ENCODE results near the gene ZNF32.

The ZNF32 gene, protein sequence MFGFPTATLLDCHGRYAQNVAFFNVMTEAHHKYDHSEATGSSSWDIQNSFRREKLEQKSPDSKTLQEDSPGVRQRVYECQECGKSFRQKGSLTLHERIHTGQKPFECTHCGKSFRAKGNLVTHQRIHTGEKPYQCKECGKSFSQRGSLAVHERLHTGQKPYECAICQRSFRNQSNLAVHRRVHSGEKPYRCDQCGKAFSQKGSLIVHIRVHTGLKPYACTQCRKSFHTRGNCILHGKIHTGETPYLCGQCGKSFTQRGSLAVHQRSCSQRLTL

DNA sequence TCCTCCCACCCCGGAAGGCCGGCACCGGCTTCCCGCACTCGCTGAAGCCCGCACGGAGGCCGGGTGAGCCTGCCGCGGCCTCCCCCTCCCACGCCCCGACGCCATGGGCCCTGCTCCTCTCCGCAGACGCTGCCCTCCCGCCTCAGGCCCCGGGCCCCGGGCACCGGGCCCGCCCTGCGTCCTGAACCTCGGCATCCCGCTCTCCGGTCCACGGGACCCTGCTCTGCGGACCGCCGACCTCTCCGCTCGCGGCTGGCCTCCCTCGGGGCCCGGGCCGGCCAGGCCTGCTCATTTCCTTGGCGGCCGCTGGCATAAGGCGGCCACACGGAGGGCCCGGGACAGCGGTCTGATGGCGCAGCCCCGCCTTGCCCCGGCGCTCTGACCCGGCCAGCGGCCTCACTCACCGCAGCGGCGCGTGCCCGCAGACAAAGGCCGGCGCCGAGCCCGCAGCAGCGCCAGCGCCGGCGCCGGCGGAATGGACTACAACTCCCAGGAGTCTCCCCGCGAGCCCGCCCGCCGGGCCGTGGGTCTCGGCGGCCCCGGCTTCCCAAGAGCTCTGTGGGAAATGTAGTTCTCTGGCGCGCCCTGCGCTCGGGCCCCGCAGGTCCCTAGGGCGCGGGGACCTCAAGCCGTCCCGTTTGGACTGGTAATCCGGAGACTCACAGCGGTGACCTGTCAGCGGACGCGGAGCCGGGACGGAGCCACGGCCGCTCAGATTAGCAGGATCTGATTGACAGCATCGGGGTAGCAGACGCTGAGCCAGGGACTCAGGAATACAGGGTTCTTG, at the start of gene ZNF32:
Gene ZNF32 (minus strand): TSS at position 484 of the 787 bp plus-strand sequence. CDS start 2,748 bp downstream, outside the sequence.
- peak; percentile 88 for DNase-seq

DNA sequence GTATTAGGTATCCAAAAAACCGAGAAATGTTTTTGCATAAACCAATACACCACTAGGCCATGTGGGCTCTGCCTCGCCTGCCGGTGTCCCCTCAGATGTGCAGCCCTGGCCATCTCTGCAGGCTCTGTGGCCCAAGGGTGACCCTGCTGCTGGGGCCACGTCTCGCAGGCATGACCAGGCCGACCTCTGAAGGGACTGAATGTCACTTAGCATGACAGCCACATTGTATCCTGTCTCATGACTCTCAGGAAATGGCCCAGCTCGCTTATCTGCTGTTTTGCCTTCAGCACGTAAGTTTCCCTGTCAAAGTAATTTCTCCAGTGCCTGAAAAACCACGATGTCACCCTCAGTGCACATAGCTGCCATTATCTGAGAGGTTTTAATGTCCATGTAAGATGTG, 49.5 kb upstream of the ZNF32 start:
- no peak for DNase-seq

DNA sequence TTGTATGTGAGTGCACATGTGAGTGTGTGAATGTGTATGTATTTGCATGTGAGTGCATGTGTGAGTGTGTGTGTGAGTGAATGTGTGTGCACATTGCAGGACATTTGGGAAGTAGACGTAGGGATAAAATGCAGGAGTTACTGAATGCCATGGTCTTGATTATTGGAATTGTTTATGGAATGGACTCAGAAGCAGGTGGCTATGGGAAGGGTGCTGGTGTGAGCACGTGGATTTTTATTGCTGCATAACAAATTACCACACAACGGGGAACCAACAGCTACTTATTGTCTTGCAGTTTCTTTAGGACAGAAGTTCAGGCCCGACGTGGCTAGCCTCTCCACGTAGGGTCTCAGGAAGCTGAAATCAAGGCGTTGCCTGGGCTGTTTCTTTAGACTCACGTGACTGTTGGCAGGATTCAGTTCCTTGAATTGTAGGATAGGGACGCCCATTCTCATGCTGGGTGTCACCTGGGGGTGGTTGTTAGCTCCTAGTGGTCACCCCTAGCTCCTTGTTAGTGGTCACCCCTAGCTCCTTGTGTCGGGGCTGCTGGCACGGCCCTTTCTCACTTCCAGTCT, 48.3 kb upstream of the ZNF32 start:
- DNase-seq: no peak

DNA sequence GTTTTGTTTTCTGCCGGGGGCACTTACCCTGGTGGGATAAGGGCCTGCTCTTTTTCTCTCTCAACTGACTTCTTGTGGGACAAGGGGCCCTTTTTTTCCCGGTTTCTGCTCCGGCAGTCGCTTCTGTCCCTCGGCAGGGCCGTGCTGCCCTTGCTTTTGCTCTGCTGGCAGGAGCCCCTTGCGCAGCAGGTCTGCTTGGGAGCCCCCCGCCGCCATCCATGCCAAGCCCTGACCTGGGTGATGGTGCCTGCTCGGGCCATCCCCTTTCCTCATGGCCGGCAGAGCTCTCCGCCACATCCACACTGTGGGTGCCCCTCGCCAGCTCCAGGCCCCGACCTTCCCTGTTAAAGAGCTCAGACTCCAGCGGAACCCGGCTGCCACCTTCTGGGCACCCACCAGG, 47.0 kb upstream of the ZNF32 start:
- DNase-seq: no peak

DNA sequence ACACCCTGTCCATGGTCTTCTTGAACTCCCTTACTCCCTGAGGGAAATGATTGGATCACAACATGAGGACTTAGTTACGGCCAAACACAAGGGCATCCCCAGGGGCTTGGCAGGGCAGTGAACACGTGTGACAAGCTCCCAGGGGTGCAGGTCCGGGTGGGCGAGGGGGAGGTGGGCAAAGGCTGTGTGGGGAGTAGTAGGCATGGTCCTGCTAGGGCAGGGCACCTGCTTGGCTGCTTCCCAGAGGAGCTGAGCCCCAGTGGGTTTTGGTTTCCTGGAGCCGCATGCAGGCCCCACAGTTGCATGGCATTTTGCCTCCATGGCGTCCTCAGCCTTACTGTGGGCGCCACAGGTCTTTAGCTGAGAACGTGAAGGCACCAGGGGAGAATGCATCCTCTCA, 46.6 kb upstream of the ZNF32 start:
- DNase-seq: no peak

DNA sequence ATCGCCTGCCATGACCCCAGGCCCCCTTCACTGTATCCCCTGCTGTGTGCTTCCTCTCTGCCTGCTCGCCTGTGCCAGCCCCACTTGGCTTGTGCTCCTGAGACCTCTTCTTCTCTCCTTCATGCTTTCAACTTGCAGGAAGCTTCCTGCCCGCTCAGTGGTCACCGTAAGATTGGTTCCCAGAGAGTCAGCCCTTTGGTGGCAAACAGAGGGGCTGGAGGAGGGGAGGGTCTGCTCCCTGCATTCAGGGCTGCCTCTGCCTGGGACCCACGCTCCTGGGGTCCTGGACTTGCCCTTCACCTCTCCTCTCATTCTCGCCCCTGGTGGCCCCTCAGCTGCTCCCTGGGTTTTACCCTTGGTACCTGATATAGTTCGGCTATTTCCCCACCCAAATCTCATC, 45.8 kb upstream of the ZNF32 start:
- no peak for DNase-seq

DNA sequence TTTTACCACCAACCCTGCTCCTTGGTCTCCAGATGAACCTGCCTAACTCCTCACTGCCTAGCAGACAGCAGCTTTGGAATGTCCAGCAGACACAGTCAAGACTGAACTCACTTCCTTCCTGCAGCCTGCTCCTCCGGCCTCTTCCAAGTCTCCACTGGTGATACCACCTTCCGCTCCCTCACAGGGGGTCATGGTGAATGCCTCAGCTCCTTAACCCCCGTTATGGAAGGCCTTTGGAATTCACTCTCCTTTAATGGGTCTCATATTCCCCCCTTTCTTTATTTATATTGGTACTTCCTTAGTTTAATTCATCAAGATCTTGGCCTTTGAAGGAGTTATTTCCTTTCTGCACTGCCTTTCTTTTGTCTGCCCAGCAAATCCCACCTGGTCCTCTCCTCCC, 44.9 kb upstream of the ZNF32 start:
- DNase-seq: no peak

DNA sequence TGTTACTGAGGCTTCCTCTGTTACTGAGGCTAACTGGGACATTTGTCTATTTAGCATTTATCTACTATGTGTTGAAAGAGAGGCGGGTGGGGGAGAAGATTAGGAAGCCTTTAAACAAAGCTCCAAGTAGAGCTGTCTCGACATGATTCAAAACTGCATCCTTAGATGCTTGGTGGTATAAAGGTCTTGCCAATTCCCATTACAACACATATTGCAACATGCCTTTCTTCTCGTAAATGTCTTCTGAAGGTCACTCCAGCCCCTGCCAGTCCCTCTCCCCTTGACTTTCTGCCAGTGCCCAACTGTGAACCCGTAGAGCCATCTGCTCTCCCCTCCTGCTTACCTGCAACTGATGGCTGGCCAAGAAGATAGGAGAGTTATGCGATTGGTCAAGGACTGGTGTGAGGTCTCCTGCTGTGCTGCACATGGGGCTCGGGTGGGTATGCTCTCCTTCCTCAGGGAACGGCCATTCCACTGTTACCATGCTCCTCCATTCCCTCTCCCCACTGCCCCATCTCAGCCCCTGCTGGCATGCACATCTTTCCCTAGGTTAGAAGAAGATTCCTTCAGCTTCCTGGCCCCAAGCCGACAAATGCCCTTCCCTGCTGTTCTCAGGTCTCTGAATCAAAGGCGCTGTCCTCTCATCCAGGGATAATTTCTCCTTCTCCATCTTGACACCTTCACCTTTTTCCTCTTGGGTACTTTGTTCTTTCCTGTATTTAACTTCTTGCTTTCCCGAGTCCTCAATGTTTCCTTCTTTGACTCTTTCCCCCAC, 43.6 kb upstream of the ZNF32 start:
- no peak for DNase-seq

DNA sequence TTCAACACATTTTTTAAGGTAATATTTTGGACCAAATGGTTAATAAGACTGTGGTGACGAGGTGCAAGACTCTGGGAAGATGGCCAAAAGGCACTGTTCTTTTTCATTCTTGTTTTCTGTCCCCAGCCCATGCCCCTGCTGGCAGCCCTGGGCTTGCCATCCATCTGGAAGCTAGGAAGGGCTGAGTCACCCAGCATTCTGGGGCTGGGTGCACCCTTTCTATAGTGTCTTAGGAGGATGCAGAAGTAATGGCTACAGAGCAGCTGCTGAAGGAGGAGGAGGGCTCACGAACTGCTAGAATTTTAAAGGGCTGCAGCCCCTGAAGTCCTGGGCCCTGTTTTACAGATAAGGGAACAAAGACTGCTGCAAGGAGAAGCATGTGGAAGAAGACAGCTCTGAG, 42.8 kb upstream of the ZNF32 start:
- DNase-seq: no peak

DNA sequence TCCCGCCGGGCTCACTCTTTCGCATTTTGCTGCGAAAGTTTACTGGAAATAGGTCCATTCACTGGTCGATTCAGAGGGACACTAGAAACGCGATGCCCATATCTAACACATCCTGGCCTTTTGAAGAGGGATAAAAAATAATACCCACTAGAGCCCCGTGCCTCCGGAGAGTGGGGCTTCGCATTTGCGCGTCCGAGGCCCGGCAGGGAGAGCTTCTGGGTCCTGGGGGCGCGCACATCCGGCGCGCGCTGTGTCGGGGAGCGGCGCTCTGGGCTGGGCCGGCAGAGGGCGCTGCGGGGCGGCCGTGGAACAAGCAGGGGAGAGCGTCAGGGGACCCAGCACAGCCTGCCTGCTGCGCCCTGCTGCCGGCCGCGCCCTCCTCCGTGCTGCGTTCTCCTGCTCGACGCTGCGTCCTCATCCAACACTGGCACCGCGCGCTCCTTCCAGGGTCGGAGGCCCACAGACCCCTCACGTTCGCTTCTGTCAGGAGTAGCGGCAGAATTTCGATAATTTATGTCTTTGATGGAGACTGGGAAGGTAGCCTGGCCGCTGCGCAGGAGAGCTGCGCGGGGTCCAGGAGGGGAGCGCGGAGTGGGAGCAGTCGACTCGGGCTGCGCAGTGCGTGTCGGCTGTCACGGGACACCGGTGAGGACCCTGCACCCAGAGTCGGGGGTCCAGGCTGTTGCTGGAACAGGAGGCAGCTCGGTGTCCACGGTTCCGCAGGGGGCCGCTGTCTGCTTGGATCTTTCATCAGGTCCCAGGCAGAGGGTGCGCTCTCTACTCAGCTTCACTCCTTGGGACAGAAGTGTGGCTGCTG, 41.5 kb upstream of the ZNF32 start:
- peak; percentile 89 for DNase-seq

DNA sequence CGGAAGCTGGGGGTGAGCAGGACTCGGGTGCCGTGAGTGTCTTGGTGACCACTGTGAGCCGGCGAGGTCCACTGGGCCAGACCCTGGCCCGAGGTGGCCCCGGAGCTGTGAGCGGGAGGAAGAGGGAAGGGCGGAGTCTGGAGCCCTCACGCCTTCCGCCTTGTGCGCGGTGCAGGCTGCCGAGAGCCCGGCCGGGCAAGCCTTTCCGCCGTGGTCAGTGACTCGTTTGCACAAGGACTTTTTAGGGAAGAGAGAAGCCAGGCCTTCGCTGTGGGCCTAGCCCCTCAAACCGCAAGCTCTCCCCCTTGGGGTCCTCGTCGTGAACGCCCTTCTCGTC, 40.9 kb upstream of the ZNF32 start:
- DNase-seq: peak; percentile 54

DNA sequence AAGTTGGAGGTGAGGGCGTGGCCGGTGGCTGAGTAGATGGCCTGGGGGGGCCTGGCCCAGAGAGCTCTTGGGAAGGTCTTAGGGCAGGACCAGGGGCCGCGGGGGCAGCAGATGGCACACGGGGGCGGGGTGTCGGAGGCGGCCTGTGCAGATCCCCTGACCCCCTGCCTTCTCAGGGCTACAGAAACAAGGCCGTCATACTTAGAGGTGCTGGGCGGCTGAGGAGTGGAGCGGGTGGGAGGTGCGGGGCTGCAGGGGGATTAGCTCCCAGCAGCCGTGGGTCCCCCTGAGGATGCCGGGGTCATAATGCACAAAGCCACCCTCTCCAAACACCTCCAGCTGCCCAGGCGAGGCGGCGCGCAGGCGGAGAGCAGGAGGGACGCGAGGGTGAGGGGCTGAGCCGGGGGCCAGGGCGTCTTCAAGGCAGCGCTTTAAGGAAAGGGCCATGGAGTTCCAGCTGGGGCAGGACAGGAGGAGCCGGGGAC, 40.4 kb upstream of the ZNF32 start:
- no peak for DNase-seq

DNA sequence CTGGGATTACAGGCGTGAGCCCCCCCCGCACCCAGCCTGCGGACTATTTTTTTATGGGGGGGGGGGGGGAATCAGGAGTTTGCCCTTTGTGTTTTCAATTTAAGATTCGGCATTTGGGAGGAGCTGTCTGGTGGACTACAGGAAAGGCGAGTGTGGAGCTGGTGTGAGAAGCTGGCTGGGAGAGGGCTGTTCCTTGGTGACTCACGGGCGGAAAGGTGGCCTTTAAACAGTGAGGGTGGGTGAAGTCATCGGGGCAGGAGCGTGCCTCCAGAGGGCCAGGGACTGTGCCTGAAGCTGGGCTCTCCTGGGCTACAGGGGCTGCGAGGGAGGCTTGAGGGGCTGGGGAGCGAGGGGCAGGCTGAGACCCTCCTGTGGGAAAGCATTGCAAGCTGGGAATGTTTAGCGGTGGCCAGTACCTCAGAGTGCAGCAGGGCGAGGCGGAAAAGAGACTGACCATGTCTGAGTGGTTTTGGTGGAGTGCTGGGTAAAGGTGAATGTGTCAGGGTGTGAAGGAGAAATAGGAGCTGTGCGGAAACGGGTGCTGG, 39.7 kb upstream of the ZNF32 start:
- no peak for DNase-seq

DNA sequence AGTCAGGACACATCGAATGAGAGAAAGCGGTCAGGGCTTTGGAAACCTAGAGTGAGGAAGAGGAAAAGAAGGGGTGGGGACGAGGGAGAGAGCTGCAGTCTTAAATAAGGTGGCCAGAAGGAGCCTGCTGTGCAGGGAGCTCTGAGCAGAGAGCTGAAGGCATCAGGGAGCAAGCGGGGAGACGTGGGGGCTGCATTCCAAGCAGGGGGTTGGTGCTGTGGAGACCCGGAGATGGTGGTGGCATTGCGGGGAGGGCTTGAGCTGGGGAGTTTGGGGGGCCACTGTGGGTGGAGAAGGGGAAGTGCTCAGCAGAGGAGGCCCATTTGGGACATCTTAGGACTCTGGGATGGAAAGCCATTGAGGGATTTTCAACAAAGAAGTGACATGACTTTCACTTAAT, 38.7 kb upstream of the ZNF32 start:
- no peak for DNase-seq

DNA sequence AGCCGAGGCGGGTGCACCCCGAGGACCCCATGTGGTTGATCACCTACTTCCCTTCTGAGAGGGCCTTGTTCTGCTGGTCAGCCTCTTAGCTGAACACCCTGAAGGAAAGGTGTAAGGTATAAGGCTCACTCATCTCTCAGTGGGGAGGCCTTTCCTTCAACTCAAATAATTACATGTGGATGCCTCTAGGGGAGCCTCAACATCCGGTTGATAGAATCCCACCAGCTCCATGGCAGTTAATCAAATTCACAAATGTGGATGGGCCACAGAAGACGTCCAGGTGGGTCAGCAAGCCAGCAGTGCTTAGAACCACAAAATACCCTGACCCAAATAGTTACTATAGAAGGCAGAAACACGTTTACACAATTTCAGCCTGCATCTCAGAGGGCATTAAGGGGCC, 37.7 kb upstream of the ZNF32 start:
- DNase-seq: no peak

DNA sequence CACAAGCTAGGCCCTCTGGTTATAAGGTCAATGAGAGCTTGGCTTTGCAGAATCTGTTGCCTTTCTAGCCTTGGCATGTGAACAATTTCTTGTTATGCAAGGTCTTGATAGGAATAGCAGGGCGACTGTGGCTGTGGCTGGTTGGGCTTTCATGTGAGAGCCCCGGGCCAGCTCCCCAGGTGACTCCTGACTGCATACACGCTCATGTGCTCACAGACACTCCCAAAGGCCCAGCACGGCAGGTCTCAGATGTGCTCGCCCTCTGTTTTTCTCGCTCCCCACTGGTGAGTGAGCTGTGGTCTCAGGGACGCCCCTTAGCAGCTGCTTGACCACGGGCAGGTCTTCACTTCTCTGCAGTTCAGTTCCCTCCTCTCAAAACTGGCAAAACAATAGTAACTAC, 37.1 kb upstream of the ZNF32 start:
- no peak for DNase-seq

DNA sequence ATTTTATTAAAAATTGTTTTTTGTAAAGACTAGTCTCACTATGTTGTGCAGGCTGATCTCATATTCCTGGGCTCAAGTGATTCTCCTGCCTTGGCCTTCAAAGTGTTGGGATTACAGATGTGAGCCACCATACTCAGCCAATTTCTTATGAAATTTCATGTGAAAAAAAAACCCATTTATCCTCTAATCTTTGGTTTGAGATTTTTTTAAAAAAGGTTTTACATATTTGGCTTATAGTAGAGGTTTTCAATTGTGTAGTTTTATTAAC, 35.5 kb upstream of the ZNF32 start:
- no peak for DNase-seq

DNA sequence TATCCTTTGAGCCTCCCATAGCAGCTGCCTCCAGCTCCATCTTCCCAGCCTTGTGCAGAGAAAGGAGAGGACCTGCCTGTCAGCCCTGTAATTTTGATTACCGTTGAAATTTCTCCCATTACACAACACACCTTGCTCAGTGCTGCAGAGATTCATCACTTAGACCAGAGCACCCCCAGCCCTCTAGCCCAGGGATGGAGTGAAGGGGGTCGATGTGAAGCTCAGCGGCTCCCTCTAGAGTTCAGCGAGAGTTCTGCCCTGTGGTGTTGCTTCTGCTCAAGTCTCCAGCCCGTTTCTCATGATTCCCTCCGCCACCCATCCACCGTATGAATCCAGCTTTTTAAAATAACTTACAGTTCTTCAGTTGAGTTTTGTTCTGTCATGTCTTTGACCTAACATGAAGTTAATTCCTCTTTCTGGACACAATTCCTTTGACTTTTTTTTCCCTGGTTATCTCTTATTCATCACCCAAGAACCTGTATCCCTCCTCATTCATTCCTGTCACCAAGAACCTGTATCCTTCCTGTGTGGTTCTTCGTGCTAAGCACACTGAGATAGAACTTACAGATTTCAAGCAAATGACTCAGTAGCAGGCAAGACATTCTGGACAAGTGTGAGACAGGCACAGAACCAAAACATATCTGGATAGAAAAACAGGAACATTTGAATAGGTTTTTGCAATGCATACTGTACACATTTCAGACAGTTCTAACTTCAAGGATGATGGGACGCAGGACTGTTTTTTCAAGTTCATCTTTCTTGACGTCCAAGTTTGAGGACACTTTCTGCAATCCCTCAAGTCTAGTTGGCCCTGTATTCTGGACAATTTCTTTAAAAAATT, 35.0 kb upstream of the ZNF32 start:
- peak; percentile 42 for DNase-seq

DNA sequence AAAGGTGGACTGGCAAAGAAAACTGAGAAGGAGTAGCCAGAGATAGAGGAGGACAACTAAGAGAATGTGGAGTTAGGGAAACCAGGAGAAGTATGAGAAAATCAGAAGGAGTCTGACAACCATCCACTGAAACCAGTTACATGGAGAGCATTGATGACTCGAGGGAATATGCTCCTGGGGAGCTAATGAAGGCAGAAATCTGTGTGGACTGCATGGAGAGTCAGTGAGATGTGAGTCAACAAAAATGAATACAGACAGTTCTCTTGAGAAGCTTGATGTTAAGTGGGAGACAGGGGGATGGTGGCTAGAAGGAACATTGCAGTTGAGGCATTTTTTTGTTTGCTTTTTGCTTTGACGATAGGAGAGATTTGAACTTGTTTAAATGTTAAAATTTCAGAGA, 34.3 kb upstream of the ZNF32 start:
- DNase-seq: no peak

DNA sequence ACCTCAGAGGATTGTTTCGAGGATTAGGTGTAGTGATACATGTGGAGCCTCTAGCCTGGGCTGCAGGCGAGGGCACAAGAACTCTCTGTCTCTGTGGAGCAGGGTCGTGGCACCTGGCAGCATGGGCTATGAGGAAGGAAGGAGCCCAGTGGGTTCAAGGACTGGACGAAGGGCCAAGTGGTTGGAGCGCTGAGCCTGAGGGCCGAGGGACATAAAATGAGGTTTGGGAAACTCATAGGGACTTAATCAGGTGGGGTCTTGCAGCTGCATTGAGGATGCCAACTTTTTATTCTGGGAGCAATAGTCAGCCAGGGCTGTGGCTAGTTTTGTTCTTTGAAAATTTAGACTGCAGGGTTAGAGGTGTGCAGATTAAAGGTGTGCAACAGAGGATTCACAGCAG, 33.0 kb upstream of the ZNF32 start:
- DNase-seq: no peak

DNA sequence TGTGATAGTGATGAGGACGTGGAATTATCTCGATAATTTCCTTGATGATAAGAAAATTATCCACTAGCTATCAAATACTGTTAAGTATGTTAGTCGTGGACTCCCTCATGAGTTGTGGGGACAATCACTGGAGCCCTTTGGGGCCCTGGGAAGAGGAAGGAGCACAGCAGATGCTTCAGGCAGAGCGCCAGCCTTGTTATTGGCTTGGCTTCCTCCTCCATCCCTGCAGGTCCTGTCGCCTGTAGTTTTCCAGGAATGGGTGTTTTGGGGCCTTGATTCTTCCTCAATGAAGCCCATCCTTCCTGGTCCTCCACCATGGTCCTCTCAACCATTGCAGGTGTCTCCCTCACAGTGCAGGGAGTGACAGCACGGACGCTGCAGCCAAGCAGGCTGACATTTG, 32.5 kb upstream of the ZNF32 start:
- DNase-seq: no peak

DNA sequence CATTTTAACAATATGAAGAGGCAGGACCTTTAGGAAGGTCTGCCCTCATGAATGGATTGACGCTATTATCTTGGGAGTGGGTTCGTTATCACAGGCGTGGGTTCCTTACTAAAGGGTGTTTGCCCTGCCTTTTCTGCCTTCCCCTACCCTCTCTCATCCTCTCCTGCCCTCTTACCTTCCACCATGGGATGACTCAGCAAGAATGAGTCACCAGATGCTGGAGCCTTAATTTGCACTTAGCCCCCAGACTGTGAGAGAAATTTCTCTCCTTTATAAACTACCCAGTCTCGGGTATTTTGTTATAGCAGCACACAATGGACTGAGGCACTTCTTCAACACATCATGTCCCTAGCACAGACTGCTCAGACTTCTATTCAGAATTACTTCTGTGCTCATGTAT, 31.4 kb upstream of the ZNF32 start:
- no peak for DNase-seq
